Neural crest cell (in vitro differentiated cells): ENCODE results near the gene ZNF521. TPM values are rescaled to one million over a fixed set of nuclear protein-coding genes. Genes with fewer than 3 reads are reported as not detected.
"Not testable (repeated sequence)": the region's sequence is repeated elsewhere in the genome, so short reads cannot be mapped to it uniquely, and the experiment has no call there.

ENCODE experiments used
- DNase-seq: peaks from one replicate; pipeline ENCODE4 v3.0.0; 2021; ENCODE audit warnings: low read depth, mixed read lengths, low spot score
- H3K27ac Mint-ChIP-seq: one replicate; pipeline ENCODE4 v1.8.0; 2021; ENCODE audit warnings: mild to moderate bottlenecking, mixed read lengths; ENCODE audit not compliant: unreplicated experiment
- H3K27me3 Mint-ChIP-seq: 2 replicates; pipeline ENCODE4 v1.8.0; 2021; ENCODE audit warnings: low read depth, mild to moderate bottlenecking, mixed read lengths
- H3K36me3 Mint-ChIP-seq: 2 replicates; pipeline ENCODE4 v1.8.0; 2021; ENCODE audit warnings: low read depth, mild to moderate bottlenecking, mixed read lengths
- H3K4me1 Mint-ChIP-seq: 2 replicates; pipeline ENCODE4 v1.8.0; 2021; ENCODE audit warnings: mixed read lengths
- H3K4me3 Mint-ChIP-seq: one replicate; pipeline ENCODE4 v1.8.0; 2021; ENCODE audit warnings: mild to moderate bottlenecking, mixed read lengths
- H3K9me3 Mint-ChIP-seq: 2 replicates; pipeline ENCODE4 v1.8.0; 2021; ENCODE audit warnings: mixed read lengths
- total RNA-seq: library from RNA; stranded (reverse); gene quantifications from 2 replicates; pipeline ENCODE4 v1.2.1, GENCODE V29; 2021
- TF ChIP-seq, protein P1 (sequence below): fragments of 200-600 bp; sonication (generic); conservative IDR thresholded peaks from 2 replicates; pipeline ENCODE4 v1.5.0; 2021; ENCODE audit warnings: antibody characterized with exemption, mild to moderate bottlenecking

Gene ZNF521
- total RNA-seq, 1 donor from 2014 or later, result 86.1 TPM

DNA sequence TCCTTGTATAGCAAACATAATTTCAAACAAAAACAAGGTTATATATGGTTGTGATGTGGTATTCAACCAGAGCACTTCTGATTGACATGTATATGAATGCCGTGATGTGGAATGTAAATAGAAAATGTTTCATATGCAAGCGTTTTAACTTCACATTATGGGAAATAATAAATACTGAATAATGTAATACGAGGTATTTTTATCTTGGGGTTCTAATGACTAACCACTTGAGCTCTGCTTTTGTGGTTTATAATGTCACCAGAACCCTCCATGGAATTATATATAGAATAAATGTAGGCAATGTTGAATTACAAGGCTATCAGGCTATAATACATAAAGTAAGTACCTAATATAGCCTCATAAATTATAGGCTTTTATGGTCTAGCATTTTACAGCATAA is 72.4 kb downstream of the ZNF521 start:
- no peaks in the 10 kb centered on the region for H3K36me3 Mint-ChIP-seq
- DNase-seq, result no peak
- no peak overlapping the region for H3K27ac Mint-ChIP-seq
- peaks cover 49% of the 10 kb centered on the region for H3K4me1 Mint-ChIP-seq
- H3K4me3 Mint-ChIP-seq, result no peak overlapping the region
- no peaks in the 10 kb centered on the region for H3K9me3 Mint-ChIP-seq
- TF ChIP-seq, protein P1, sequence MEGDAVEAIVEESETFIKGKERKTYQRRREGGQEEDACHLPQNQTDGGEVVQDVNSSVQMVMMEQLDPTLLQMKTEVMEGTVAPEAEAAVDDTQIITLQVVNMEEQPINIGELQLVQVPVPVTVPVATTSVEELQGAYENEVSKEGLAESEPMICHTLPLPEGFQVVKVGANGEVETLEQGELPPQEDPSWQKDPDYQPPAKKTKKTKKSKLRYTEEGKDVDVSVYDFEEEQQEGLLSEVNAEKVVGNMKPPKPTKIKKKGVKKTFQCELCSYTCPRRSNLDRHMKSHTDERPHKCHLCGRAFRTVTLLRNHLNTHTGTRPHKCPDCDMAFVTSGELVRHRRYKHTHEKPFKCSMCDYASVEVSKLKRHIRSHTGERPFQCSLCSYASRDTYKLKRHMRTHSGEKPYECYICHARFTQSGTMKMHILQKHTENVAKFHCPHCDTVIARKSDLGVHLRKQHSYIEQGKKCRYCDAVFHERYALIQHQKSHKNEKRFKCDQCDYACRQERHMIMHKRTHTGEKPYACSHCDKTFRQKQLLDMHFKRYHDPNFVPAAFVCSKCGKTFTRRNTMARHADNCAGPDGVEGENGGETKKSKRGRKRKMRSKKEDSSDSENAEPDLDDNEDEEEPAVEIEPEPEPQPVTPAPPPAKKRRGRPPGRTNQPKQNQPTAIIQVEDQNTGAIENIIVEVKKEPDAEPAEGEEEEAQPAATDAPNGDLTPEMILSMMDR, result no peak
- H3K27me3 Mint-ChIP-seq, result no peaks in the 10 kb centered on the region

DNA sequence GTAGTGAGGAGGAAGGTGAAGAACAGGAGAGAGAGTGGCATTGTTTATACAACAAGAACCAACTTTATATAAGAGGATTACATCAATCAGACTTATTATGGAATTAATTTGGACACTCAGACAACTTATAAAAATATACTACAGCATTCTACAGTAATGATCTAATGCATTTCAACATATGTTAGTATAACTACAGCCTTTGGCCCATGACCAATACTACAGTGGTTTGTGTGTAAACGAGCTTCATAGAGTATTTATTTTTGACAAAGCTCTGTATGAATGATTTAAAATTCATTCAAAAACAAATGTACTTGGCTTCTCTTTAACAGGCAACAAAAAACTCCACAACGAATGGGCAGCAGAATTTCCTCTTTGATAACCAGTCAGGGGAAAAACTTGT is 72.8 kb downstream of the ZNF521 start:
- Mint-ChIP-seq H3K4me3 (no peak overlapping the region), H3K9me3 (no peaks in the 10 kb centered on the region), H3K27ac (no peak overlapping the region), H3K27me3 (no peaks in the 10 kb centered on the region), H3K36me3 (no peaks in the 10 kb centered on the region), H3K4me1 (peaks cover 52% of the 10 kb centered on the region)
- no peak for DNase-seq
- TF ChIP-seq, protein P1, result no peak

DNA sequence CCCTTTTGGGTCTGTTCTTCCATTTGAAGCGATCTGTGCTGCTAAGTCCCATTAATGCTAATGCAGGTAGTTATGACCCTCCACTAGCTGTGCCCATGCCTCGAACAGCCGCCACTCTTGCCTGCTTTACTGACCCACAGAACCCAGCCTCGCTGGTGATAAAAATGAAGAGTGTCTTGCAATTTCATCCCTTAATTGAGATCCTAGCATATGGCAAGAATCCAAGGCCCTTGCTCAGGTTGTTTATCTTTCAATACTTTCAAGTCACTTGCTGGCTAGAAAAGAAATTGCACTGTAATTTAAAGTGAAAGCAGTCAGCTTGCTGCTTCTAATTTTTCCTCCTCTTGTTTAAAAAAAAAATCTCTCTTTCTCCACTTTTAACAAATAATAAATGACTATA is 73.6 kb downstream of the ZNF521 start:
- H3K4me1 Mint-ChIP-seq, result peaks cover 52% of the 10 kb centered on the region
- DNase-seq, result no peak
- no peaks in the 10 kb centered on the region for H3K36me3 Mint-ChIP-seq
- no peaks in the 10 kb centered on the region for H3K27me3 Mint-ChIP-seq
- TF ChIP-seq, protein P1, result no peak
- H3K4me3 Mint-ChIP-seq, result no peak overlapping the region
- H3K27ac Mint-ChIP-seq, result no peak overlapping the region
- H3K9me3 Mint-ChIP-seq, result no peaks in the 10 kb centered on the region

DNA sequence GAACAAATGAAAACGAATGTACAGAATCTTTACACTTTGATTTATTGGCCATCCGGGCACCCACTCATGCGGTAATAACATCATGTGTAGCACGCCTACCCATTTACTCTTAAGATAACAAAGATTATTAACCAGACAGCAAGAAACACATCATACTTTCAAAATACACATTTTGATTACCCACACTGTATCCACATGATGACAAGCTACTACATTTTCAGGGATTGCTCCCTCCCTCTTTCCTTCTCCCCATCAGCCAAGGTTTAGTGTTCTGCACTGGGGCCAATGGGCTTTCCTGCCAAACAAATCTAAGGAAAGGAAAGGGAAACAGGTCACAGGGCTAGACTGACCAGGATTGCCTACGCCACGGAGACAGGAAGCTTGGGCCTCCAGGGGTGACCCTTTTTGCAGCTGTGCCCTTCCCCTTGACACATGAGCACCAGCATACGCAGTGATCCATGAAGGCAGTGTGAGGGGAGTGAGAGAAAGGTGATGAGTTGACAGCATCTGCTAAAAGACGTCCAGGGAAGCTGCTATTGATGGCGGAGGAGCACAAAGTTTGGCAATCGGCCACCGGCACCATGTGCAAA is 76.5 kb downstream of the ZNF521 start:
- Mint-ChIP-seq H3K36me3 (peaks cover 21% of the 10 kb centered on the region), H3K27ac (peak overlapping the region; percentile 92), H3K9me3 (peaks cover 8% of the 10 kb centered on the region), H3K4me1 (peaks cover 43% of the 10 kb centered on the region), H3K4me3 (peak overlapping the region; percentile 39), H3K27me3 (no peaks in the 10 kb centered on the region)
- no peak for DNase-seq
- TF ChIP-seq, protein P1, result no peak

DNA sequence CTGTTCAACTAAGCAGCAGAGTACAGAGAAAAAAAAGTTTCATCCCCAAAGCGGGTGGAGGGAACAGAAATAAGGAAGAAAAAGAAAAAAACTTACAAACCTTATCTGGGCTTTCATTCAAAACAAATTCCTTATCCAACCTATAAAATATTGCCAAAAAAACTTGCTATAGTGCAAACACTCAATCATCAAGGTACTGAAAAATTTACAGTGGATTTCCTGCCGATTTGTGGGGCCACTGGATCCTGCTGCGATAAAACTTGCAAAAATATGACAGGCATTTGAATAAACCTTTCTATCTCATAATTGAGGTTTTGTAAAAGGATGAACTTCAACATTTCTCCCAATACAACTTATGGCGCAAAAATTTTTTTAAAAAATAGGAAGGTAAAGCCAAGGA is 77.0 kb downstream of the ZNF521 start:
- no peaks in the 10 kb centered on the region for H3K27me3 Mint-ChIP-seq
- H3K4me3 Mint-ChIP-seq, result no peak overlapping the region
- peaks cover 42% of the 10 kb centered on the region for H3K4me1 Mint-ChIP-seq
- H3K9me3 Mint-ChIP-seq, result peaks cover 8% of the 10 kb centered on the region
- DNase-seq, result no peak
- TF ChIP-seq, protein P1, result no peak
- H3K36me3 Mint-ChIP-seq, result peaks cover 26% of the 10 kb centered on the region
- H3K27ac Mint-ChIP-seq, result no peak overlapping the region

DNA sequence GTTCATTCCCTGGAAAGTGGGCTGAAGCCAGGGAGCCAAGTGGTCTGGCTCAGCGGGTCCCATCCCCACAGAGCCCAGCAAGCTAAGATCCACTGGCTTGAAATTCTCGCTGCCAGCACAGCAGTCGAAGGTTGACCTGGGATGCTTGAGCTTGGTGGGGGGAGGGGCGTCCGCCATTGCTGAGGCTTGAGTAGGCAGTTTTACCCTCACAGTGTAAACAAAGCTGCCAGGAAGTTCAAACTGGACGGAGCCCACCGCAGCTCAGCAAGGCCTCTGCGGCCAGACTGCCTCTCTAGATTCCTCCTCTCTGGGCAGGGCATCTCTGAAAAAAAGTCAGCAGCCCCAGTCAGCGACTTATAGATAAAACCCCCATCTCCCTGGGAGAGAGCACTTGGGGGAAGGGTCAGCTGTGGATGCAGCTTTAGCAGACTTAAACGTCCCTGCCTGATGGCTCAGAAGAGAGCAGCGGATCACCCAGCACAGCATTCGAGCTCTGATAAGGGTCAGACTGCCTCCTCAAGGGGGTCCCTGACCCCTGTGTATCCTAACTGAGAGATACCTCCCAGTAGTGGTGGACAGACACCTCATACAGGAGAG is 84.9 kb downstream of the ZNF521 start:
- H3K4me3 Mint-ChIP-seq, DNase-seq, H3K27me3 Mint-ChIP-seq: not testable (repeated sequence)
- Mint-ChIP-seq H3K4me1 (peaks cover 52% of the 10 kb centered on the region), H3K27ac (peak overlapping the region; percentile 50), H3K36me3 (peaks cover 45% of the 10 kb centered on the region), H3K9me3 (peaks cover 17% of the 10 kb centered on the region)
